Inferior parietal cortex (tissue), 1 donor: Measurements from ENCODE around the gene GNL3L.
"Not testable (repeated sequence)": the region's sequence is repeated elsewhere in the genome, so short reads cannot be mapped to it uniquely, and the experiment has no call there.

Experiments
- DNase-seq: peaks from one replicate; pipeline ENCODE4 v3.0.0-alpha.2; 2016; ENCODE audit errors: extremely low spot score

The GNL3L gene

GRCh38 chrX:54560411-54560810 lies 30.4 kb downstream of the GNL3L start:
- DNase-seq = no peak

- no peak for DNase-seq
Observed at GRCh38 chrX:54561622-54562021, 31.6 kb downstream of the GNL3L start.

GRCh38 chrX:54564936-54565335 lies 34.9 kb downstream of the GNL3L start:
- no peak for DNase-seq

- DNase-seq = no peak
Observed at GRCh38 chrX:54570332-54570731, 40.3 kb downstream of the GNL3L start.

GRCh38 chrX:54572641-54573040 lies 42.6 kb downstream of the GNL3L start:
- not testable (repeated sequence) for DNase-seq

GRCh38 chrX:54597728-54598127 lies 67.7 kb downstream of the GNL3L start:
- DNase-seq = no peak

- DNase-seq = no peak
Observed at GRCh38 chrX:54602563-54602962, 72.5 kb downstream of the GNL3L start.
